ENCODE measurements around the gene DCC. TPM values are rescaled to one million over a fixed set of nuclear protein-coding genes. Genes with fewer than 3 reads are reported as not detected.

The DCC gene
- polyA plus RNA-seq, 1 of the 3 experiments (the other 2 are of a cell fraction), result 0.20 TPM

- Histone ChIP-seq H2AFZ (ENCODE audit: low read depth) (no peak overlapping the region), H3K27ac (ENCODE audit: low read depth in 2 of 2, low read length in 1 of 2) (no peak overlapping the region), H3K9ac (no peak overlapping the region), H4K20me1 (ENCODE audit: insufficient read depth) (no peaks in the 10 kb centered on the region), H3K36me3 (replicated peaks in 1 of 2; ENCODE audit: control insufficient read depth in 1 of 2, insufficient read depth in 2 of 2, low read length in 1 of 2) (no peaks in the 10 kb centered on the region), H3K9me2 (no peaks in the 10 kb centered on the region), H3K9me3 (no peaks in the 10 kb centered on the region), H3K27me3 (ENCODE audit: insufficient read depth) (no peaks in the 10 kb centered on the region), H3F3A (replicated peaks; ENCODE audit: insufficient read depth) (no peaks in the 10 kb centered on the region), H3K79me2 (ENCODE audit: insufficient read depth) (no peaks in the 10 kb centered on the region), H3K4me2 (no peak overlapping the region), H3K4me3 (ENCODE audit: low read depth in 2 of 2, low read length in 1 of 2) (no peak overlapping the region), H3K4me1 (ENCODE audit: control insufficient read depth in 1 of 2, insufficient read depth in 2 of 2, low read depth in 1 of 2, low read length in 1 of 2) (no peaks in the 10 kb centered on the region; a peak in 1 of 4 replicates)
- TF ChIP-seq FOXJ3 (CRISPR knock-in tag; IDR thresholded peaks at IDR 0.05) (no peak), RXRA (IDR thresholded peaks at IDR 0.05; ENCODE audit: borderline replicate concordance, low read depth) (no peak), EP300 (IDR thresholded peaks at IDR 0.05; ENCODE audit: borderline replicate concordance in 1 of 2, low read depth in 1 of 2, low read length in 1 of 2) (no peak), TCF12 (IDR thresholded peaks at IDR 0.05) (no peak), ZBTB33 (IDR thresholded peaks at IDR 0.05; ENCODE audit: borderline replicate concordance, low read depth) (no peak), RAD21 (IDR thresholded peaks at IDR 0.05; ENCODE audit: low read length) (no peak), CTCF (IDR thresholded peaks at IDR 0.05) (no peak), YY1 (IDR thresholded peaks at IDR 0.05; ENCODE audit: low read depth) (no peak), FOXM1 (IDR thresholded peaks at IDR 0.05; ENCODE audit: low read depth) (no peak), USF1 (IDR thresholded peaks at IDR 0.05; ENCODE audit: borderline replicate concordance, low read depth) (no peak), RFX5 (IDR thresholded peaks at IDR 0.05; ENCODE audit: low read length) (no peak), JUND (IDR thresholded peaks at IDR 0.05) (no peak), MEF2A (IDR thresholded peaks at IDR 0.05; ENCODE audit: borderline replicate concordance, low read depth) (no peak), GABPA (IDR thresholded peaks at IDR 0.05; ENCODE audit: low read depth) (no peak), SIN3A (IDR thresholded peaks at IDR 0.05; ENCODE audit: borderline replicate concordance, low read depth, low read length) (no peak)
- 50% methylated on average over 5 of the region's 5 CpGs for WGBS (ENCODE audit: low lambda C conversion rate)
- DNase-seq, result no peak
- ChIA-PET CTCF (no interaction called here), POLR2A (no interaction called here)
Measured at GRCh38 chr18:53408271-53408670, 1068.3 kb downstream of the DCC start.

GRCh38 chr18:53411511-53411910, 1071.5 kb downstream of the DCC start:
- Histone ChIP-seq H3K9me2 (no peaks in the 10 kb centered on the region), H2AFZ (ENCODE audit: low read depth) (no peak overlapping the region), H3K27ac (ENCODE audit: low read depth in 2 of 2, low read length in 1 of 2) (no peak overlapping the region), H4K20me1 (ENCODE audit: insufficient read depth) (no peaks in the 10 kb centered on the region), H3K9me3 (no peaks in the 10 kb centered on the region), H3K4me3 (ENCODE audit: low read depth in 2 of 2, low read length in 1 of 2) (no peak overlapping the region), H3K4me1 (ENCODE audit: control insufficient read depth in 1 of 2, insufficient read depth in 2 of 2, low read depth in 1 of 2, low read length in 1 of 2) (no peaks in the 10 kb centered on the region; a peak in 1 of 4 replicates), H3F3A (replicated peaks; ENCODE audit: insufficient read depth) (no peaks in the 10 kb centered on the region), H3K36me3 (replicated peaks in 1 of 2; ENCODE audit: control insufficient read depth in 1 of 2, insufficient read depth in 2 of 2, low read length in 1 of 2) (no peaks in the 10 kb centered on the region), H3K27me3 (ENCODE audit: insufficient read depth) (no peaks in the 10 kb centered on the region), H3K9ac (no peak overlapping the region), H3K79me2 (ENCODE audit: insufficient read depth) (no peaks in the 10 kb centered on the region), H3K4me2 (no peak overlapping the region)
- WGBS (ENCODE audit: low lambda C conversion rate), result 29% methylated on average over 3 of the region's 3 CpGs
- POLR2A ChIA-PET, result no interaction called here
- DNase-seq, result no peak
- CTCF ChIA-PET, result interaction anchor here (1.2 kb wide), 1 partner anchor 31 kb away, joined by 3 read pairs; no protein-coding TSS in a partner anchor
- TF ChIP-seq ZBTB33 (IDR thresholded peaks at IDR 0.05; ENCODE audit: borderline replicate concordance, low read depth), result no peak
